Activated naive CD4-positive, alpha-beta T cell treated with anti-CD3 and anti-CD28 coated beads, Interleukin-2, amount 50 U/mL, for 24 hours (primary cell): ENCODE data around the gene CGB3.
A peak's percentile ranks its signal among the peaks of the same experiment; 100 is the strongest.
"Not testable (repeated sequence)": the region's sequence is repeated elsewhere in the genome, so short reads cannot be mapped to it uniquely, and the experiment has no call there.

Experiments
- H3K27ac Mint-ChIP-seq: one replicate; pipeline ENCODE4 v1.8.0; 2021; ENCODE audit warnings: mild to moderate bottlenecking, mixed read lengths
- H3K27me3 Mint-ChIP-seq: one replicate; pipeline ENCODE4 v1.8.0; 2021; ENCODE audit warnings: mixed read lengths
- H3K36me3 Mint-ChIP-seq: one replicate; pipeline ENCODE4 v1.8.0; 2021; ENCODE audit warnings: mixed read lengths
- H3K4me1 Mint-ChIP-seq: one replicate; pipeline ENCODE4 v1.8.0; 2021; ENCODE audit warnings: mixed read lengths
- H3K4me3 Mint-ChIP-seq: one replicate; pipeline ENCODE4 v1.8.0; 2021; ENCODE audit warnings: mild to moderate bottlenecking, mixed read lengths
- H3K9me3 Mint-ChIP-seq: one replicate; pipeline ENCODE4 v1.8.0; 2021; ENCODE audit warnings: mixed read lengths

The CGB3 gene

GRCh38 chr19:49025088-49025487, 955 bp upstream of the CGB3 start:
- H3K4me1 Mint-ChIP-seq, H3K4me3 Mint-ChIP-seq, H3K9me3 Mint-ChIP-seq, H3K27me3 Mint-ChIP-seq, H3K36me3 Mint-ChIP-seq, H3K27ac Mint-ChIP-seq: not testable (repeated sequence)

- no peak overlapping the region for H3K4me3 Mint-ChIP-seq
- H3K27ac Mint-ChIP-seq, result no peak overlapping the region
- H3K4me1 Mint-ChIP-seq, result peaks cover 12% of the 10 kb centered on the region
- no peaks in the 10 kb centered on the region for H3K27me3 Mint-ChIP-seq
- no peaks in the 10 kb centered on the region for H3K36me3 Mint-ChIP-seq
- H3K9me3 Mint-ChIP-seq, result no peaks in the 10 kb centered on the region
Measured at GRCh38 chr19:49022116-49022515, 2.0 kb downstream of the CGB3 start.

GRCh38 chr19:49020931-49021895, 2.9 kb downstream of the CGB3 start:
- H3K27me3 Mint-ChIP-seq, result no peaks in the 10 kb centered on the region
- H3K4me3 Mint-ChIP-seq, result no peak overlapping the region
- peaks cover 12% of the 10 kb centered on the region for H3K4me1 Mint-ChIP-seq
- no peaks in the 10 kb centered on the region for H3K36me3 Mint-ChIP-seq
- H3K9me3 Mint-ChIP-seq, result no peaks in the 10 kb centered on the region
- no peak overlapping the region for H3K27ac Mint-ChIP-seq

- Mint-ChIP-seq H3K4me3 (no peak overlapping the region), H3K4me1 (peaks cover 12% of the 10 kb centered on the region), H3K36me3 (peaks cover 2% of the 10 kb centered on the region), H3K9me3 (no peaks in the 10 kb centered on the region), H3K27me3 (no peaks in the 10 kb centered on the region), H3K27ac (no peak overlapping the region)
Measured at GRCh38 chr19:49020342-49020741, 3.8 kb downstream of the CGB3 start.

- H3K4me1 Mint-ChIP-seq, result peaks cover 12% of the 10 kb centered on the region
- H3K36me3 Mint-ChIP-seq, result peaks cover 2% of the 10 kb centered on the region
- H3K27me3 Mint-ChIP-seq, result no peaks in the 10 kb centered on the region
- no peaks in the 10 kb centered on the region for H3K9me3 Mint-ChIP-seq
- peak overlapping the region; percentile 85 for H3K4me3 Mint-ChIP-seq
- peak overlapping the region; percentile 71 for H3K27ac Mint-ChIP-seq
Measured at GRCh38 chr19:49019242-49019932, 4.7 kb downstream of the CGB3 start.

GRCh38 chr19:49018388-49019241, 5.5 kb downstream of the CGB3 start:
- Mint-ChIP-seq H3K4me3 (peak overlapping the region; percentile 85), H3K27ac (peak overlapping the region; percentile 71), H3K4me1 (peaks cover 12% of the 10 kb centered on the region)
- H3K9me3 Mint-ChIP-seq, H3K27me3 Mint-ChIP-seq, H3K36me3 Mint-ChIP-seq: not testable (repeated sequence)

GRCh38 chr19:49017666-49018351, 6.3 kb downstream of the CGB3 start:
- Mint-ChIP-seq H3K9me3 (no peaks in the 10 kb centered on the region), H3K27me3 (no peaks in the 10 kb centered on the region), H3K4me1 (peaks cover 12% of the 10 kb centered on the region), H3K27ac (no peak overlapping the region), H3K4me3 (peak overlapping the region; percentile 85), H3K36me3 (peaks cover 4% of the 10 kb centered on the region)

GRCh38 chr19:49017041-49017665, 7.0 kb downstream of the CGB3 start, which contains the start of gene LHB:
TSS of gene LHB (minus strand) at chr19:49017091. CDS start at chr19:49017081, 10 bp downstream.
- H3K27me3 Mint-ChIP-seq, result no peaks in the 10 kb centered on the region
- H3K4me3 Mint-ChIP-seq, result peak within 1 kb of the TSS; percentile 51
- peaks cover 12% of the 10 kb centered on the region for H3K4me1 Mint-ChIP-seq
- H3K27ac Mint-ChIP-seq, result no peak within 1 kb of the TSS
- peaks cover 4% of the 10 kb centered on the region for H3K36me3 Mint-ChIP-seq
- no peaks in the 10 kb centered on the region for H3K9me3 Mint-ChIP-seq

- Mint-ChIP-seq H3K4me1 (peaks cover 11% of the 10 kb centered on the region), H3K27ac (no peak overlapping the region), H3K9me3 (no peaks in the 10 kb centered on the region), H3K27me3 (no peaks in the 10 kb centered on the region), H3K4me3 (no peak overlapping the region), H3K36me3 (peaks cover 4% of the 10 kb centered on the region)
Measured at GRCh38 chr19:49016067-49016839, 7.9 kb downstream of the CGB3 start.

GRCh38 chr19:49014870-49015255, 9.3 kb downstream of the CGB3 start:
- Mint-ChIP-seq H3K4me1 (peaks cover 6% of the 10 kb centered on the region), H3K27ac (no peak overlapping the region), H3K27me3 (no peaks in the 10 kb centered on the region), H3K36me3 (peaks cover 6% of the 10 kb centered on the region), H3K9me3 (no peaks in the 10 kb centered on the region), H3K4me3 (no peak overlapping the region)

GRCh38 chr19:49014123-49014869, 9.8 kb downstream of the CGB3 start:
- no peaks in the 10 kb centered on the region for H3K9me3 Mint-ChIP-seq
- peaks cover 5% of the 10 kb centered on the region for H3K4me1 Mint-ChIP-seq
- peaks cover 6% of the 10 kb centered on the region for H3K36me3 Mint-ChIP-seq
- no peak overlapping the region for H3K27ac Mint-ChIP-seq
- no peak overlapping the region for H3K4me3 Mint-ChIP-seq
- no peaks in the 10 kb centered on the region for H3K27me3 Mint-ChIP-seq

- Mint-ChIP-seq H3K9me3 (no peaks in the 10 kb centered on the region), H3K27me3 (no peaks in the 10 kb centered on the region), H3K4me1 (no peaks in the 10 kb centered on the region), H3K27ac (no peak overlapping the region), H3K4me3 (no peak overlapping the region), H3K36me3 (peaks cover 6% of the 10 kb centered on the region)
Measured at GRCh38 chr19:49011194-49011593, 12.9 kb downstream of the CGB3 start.

- Mint-ChIP-seq H3K9me3 (no peaks in the 10 kb centered on the region), H3K4me3 (no peak overlapping the region), H3K4me1 (no peaks in the 10 kb centered on the region), H3K27ac (no peak overlapping the region), H3K27me3 (no peaks in the 10 kb centered on the region), H3K36me3 (peaks cover 4% of the 10 kb centered on the region)
Measured at GRCh38 chr19:49010453-49010852, 13.7 kb downstream of the CGB3 start.
